GM21619 (cell line): Measurements from ENCODE around the gene TRIM24.
A peak's percentile ranks its signal among the peaks of the same experiment; 100 is the strongest.

Source experiments
- ATAC-seq: cut with Tn5 transposase; IDR thresholded peaks from one replicate; pipeline ENCODE4 v1.9.1; 2021; ENCODE audit not compliant: unreplicated experiment

Gene TRIM24

DNA sequence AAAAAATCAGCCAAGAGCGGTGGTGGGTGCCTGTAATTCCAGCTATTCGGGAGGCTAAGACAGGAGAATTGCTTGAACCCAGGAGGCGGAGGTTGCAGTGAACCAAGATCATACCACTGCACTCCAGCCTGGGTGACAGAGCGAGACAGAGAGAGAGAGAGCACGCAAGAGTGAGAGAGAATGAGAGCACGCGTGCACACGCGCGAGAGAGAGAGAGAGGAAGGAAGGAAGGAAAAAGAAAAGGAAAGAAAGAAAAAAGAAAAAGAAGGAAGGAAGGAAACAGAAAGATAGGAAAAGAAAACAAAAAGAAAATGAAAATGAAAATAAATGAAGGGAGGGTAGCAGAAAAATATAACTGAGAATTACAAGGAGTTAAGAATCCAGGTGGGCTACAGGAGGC, 158.4 kb downstream of the TRIM24 start:
- no peak for ATAC-seq

DNA sequence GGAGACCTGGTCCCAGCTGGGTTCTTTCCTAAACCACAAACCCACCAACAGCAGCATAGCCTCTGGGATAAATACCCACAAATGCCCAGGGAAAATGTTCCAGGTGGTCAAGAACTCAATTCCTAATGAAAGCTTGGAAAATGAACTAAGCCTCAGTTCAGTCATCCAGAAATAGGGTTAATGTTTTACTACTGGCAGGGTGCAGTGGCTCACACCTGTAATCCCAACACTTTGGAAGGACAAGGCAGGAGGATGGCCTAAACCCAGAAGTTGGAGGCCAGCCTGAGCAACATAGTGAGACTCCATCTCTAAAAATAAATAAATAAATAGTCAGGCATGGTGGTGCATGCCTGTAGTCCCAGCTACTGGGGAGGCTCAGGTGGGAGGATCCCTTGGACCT, 158.9 kb downstream of the TRIM24 start:
- no peak for ATAC-seq

DNA sequence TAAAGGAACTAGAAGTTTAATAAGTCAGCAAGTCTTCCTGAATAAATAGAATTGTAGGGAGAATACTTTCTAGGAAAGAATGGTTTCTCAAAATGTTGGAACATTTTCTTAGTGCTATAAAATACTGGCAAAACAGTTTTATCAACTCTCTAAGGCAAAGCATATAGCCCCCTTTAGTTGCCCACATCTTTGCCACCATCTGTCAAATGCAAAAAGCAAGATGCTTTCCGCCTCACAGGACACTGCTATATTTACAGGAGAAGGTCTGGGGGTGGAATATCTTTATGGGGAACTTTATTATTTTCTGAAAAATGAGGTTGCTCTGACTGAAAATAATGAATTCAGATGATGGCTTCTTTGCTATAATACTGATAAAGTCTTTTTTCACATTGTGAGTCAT, 162.8 kb downstream of the TRIM24 start:
- no peak for ATAC-seq

DNA sequence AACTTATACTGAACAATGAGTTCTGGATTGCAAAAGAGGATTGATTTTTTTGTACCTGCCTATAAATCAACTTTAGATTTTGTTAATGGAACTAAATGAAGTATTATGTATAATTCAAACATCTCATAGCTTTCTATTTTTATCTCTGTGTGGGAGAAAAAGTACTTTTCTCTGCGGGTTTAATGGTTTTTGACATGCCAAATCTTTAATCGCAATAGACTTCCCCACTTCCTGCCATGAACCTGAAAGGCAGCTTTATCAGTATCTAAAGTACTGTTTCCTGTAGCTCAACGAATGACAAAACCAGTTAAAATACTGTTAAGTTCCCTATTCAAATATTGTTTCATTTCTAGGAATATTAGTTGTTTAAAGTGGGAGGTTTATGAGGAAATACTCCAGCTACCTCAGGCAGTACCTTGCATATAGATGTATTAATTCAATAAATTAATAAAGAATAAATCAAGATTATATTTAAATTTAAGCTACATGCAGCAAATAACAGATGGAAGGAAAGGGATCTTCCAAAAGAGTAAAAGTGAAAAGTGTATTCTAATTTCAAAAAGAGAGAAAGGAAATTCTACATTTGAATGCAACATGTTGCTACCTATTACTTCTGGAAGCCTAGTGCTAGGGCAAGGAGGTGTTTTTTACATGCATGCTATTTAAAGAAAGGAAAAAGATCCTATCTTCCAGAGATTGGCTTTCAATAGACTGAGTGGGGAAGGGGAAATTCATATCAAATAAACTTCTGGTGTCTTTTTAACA, 165.2 kb downstream of the TRIM24 start:
- ATAC-seq: peak; percentile 69

DNA sequence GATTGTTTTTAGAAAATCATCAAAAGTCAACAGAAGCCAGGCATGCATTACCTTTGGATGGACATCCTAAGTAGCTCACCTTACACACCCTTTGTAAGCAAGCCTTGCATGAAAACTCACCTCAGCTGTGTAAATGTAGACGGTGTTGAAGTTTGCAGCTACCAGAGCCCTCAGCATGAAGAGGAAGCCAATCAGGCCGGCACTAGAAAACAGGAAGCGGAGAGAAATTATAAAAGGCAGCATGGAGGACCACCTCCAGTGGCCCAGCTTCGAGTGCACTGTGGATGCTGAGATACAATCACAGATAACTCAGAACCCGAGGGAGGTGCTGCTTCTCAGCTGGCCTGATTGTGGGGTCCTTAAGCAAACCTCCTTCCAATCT, 165.8 kb downstream of the TRIM24 start:
- ATAC-seq: peak; percentile 33

DNA sequence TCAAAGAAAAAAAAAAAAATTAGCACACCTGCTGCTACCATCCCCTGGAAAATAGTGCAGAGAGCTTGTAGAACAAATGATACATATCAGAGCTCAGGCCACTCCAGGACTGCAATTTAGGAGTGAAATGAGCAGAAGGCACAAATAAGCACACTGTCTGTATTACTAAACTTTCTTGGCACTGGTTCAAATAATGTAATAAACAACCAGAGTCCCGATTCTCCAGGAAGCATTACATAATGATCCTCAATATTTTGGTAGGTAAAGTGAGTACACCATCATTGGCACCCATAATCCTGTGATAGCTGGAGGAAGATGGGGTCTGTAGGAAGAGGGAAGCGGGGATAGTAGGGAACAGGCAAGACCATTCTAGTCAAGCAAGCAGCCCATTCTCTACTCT, 166.8 kb downstream of the TRIM24 start:
- ATAC-seq: no peak

DNA sequence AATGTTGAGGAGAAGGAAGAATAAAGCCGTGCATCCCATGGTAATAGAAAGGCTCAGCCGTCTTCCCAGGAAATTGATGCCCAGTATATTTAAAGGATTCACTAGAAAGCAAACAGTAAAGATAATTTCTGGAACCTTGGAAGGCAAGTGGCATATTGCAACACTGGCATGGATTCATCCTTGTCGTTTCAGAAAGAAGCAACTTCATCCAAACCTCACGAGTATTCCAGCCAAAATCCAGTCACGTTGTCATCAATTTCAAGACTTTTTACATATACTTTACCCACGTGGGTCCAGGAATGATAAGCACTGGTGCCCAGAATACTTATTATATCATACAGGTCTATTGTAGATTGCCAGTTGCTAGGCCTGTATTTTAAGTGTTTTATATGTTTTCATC, 167.3 kb downstream of the TRIM24 start:
- ATAC-seq: no peak

DNA sequence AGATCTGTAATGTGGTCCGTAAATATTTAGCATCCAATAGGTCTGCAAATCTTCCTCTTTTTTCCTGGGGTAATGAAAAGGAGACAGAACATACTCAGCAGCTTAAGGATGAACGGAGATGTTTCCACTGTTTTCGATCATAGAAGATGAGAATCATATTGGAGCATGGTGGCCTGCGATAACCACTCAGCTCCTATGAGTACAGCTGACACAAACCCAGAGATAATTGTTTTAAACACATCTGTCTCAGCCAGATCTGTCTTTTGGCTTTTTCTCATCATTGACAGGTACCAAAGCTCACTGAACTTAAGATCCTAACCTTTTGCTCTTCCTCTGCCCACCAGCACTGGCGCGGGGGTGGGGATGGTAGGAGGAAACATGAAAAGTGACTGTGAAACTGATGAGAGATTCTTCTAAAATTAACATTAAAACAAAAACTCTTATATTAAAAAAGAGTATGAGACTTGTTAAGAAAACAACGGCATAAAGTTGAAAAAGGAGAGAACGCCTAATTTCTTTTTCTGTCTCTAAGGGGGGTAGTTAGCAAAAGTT, 170.1 kb downstream of the TRIM24 start:
- no peak for ATAC-seq

DNA sequence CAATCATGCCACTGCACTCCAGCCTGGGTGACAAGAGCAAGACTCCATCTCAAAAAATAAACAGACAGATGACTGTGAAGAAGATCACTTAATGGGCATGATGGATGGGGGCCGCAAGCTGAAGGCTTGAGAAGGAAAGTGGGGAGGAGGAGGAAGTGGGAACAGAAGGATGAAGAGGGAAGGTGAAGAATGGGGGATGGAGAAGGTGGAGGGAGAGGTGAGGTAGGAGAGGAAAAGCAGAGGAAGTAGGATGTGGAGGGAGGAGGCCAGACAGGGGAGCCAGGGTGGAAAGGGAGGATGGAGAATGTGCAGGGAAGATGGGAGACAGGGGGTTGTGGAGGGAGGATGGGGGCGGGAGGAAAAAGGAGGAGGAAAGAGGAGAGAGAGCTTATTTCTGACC, 172.3 kb downstream of the TRIM24 start:
- ATAC-seq: no peak

DNA sequence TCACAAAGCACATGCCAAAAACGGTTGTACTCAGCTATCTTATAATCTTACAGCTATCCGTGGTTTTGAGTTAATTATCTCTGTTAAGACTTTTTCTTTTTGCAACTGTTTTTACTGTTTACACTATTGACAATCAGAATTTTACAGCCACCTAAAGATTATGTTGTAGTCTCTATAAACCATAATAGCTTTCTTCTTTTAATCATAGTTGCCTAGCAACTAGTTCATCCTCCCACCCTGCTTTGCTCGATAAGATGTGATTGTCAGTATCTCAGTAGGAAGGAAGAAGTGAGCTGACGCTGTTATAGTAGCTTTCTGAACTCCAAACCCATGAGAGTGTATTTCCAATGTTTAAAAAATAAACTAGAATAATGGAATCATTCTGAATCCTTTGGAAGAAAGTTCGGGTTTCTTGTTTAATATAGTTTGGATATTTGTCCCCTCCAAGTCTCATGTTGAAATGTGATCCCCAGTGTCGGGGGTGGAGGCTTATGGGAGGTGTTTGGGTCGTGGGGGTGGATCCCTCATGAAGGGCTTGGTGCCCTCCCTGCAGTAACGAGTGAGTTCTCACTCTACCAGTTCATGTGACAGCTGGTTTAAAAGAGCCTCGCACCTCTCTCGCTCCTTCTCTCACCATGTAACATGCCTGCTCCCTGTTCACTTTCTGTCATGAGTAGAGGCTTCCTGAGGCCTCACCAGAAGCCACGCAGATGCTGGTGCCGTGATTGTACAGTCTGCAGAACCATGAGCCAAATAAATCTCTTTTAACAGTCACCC, 173.0 kb downstream of the TRIM24 start:
- ATAC-seq: no peak
